Heart left ventricle (tissue), 13 donors: ENCODE results near the gene JUND.

Experiments used
- CTCF ChIP-seq, 12 donors: fragments of 200-600 bp; sonication (generic) in 4 of 12; IDR thresholded peaks; one replicate each; pipeline versions ENCODE4 v1.5.0 to v1.8.0; 2018 to 2022; ENCODE audit warnings: antibody characterized with exemption in 12 of 12, mild to moderate bottlenecking in 5 of 12
- POLR2A ChIP-seq, 2 donors: fragments of 450-650 bp; IDR thresholded peaks; one replicate each; pipeline ENCODE4 v1.6.1; 2017; ENCODE audit warnings: antibody characterized with exemption in 2 of 2, mild to moderate bottlenecking in 2 of 2, moderate library complexity in 2 of 2
- donor health status: ischemic (EF 13 %, LVEDD 7.1; RV severe dilation, severe dysfunction).
- donor health status: DM: no; HTN: yes; CAD: no.
- donor health status: DM: no; HTN: no; CAD: no.
- donor health status: ischemic (EF 25% LVEDD 6.9; RV normal size, moderate dysfunction).
- donor health status: ischemic (EF 25% LVEDD 5.7; RV mildly dilated, moderate dysfunction).
- donor health status: ischemic (EF 35%, LVEDD 5.7; RV mildly dilated, moderate dysfunction).
- donor health status: nonischemic (EF 11% LVEDD 7.7; RV severe dilation, severe dysfunction).
- donor health status: DM: yes; HTN: yes; CAD: no.
- donor health status: PGD.
- donor health status: ischemic (EF 29% LVEDD 5.4; RV normal size, mild dysfunction).
- donor health status: nonischemic (EF 23%, LVEDD 6.1; RV moderate dilation, normal function).

GRCh38 chr19:18287836-18288772 is 6.7 kb upstream of the JUND start:
- TF ChIP-seq CTCF (IDR thresholded peaks at IDR 0.05) (no peak), POLR2A (IDR thresholded peaks at IDR 0.05) (no peak)
